Ascending aorta (tissue), 2 donors: ENCODE measurements around the gene ABCA7. TPM values are rescaled to one million over a fixed set of nuclear protein-coding genes. Genes with fewer than 3 reads are reported as not detected.
A peak's percentile ranks its signal among the peaks of the same experiment; 100 is the strongest.

Experiments used
- DNase-seq, 2 donors: peaks; one replicate each; pipeline ENCODE4 v3.0.0-alpha.2; 2019; ENCODE audit warnings: low spot score in 2 of 2
- H3K27ac ChIP-seq, 2 donors: fragments of 200-600 bp; sonication (generic); one replicate each; pipeline ENCODE4 v1.5.1; 2016 to 2017; ENCODE audit warnings: mild to moderate bottlenecking in 1 of 2
- H3K27me3 ChIP-seq: fragments of 200-600 bp; sonication (generic); one replicate; pipeline ENCODE4 v1.5.1; 2017
- H3K36me3 ChIP-seq, 2 donors: fragments of 200-600 bp; sonication (generic); one replicate each; pipeline ENCODE4 v1.5.1; 2016
- H3K4me1 ChIP-seq, 2 donors: fragments of 200-600 bp; sonication (generic); one replicate each; pipeline ENCODE4 v1.5.1; 2016 to 2017; ENCODE audit warnings: mild to moderate bottlenecking in 1 of 2
- H3K4me3 ChIP-seq, 2 donors: fragments of 200-600 bp; sonication (generic); one replicate each; pipeline ENCODE4 v1.5.1; 2016 to 2017; ENCODE audit warnings: mild to moderate bottlenecking in 1 of 2
- H3K9me3 ChIP-seq, 2 donors: fragments of 200-600 bp; sonication (generic); one replicate each; pipeline ENCODE4 v1.5.1; 2016
- CTCF ChIP-seq, 3 experiments: fragments of 200-600 bp in 2 of 3; fragments of 450-650 bp in 1 of 3; sonication (generic) in 2 of 3; IDR thresholded peaks; one replicate each; pipeline ENCODE4 v1.5.1; 2016 to 2019; ENCODE audit warnings: antibody characterized with exemption in 3 of 3, mild to moderate bottlenecking in 1 of 3, moderate library complexity in 1 of 3
- intact Hi-C: fragments of 100-400 bp; cut with DNase I; formaldehyde crosslinking; loops from one replicate; pipeline ENCODE4 v1.15.1; 2023
- total RNA-seq: library from RNA; depleted of rRNA; stranded (reverse); fragments of >200 nt; gene quantifications from one replicate; pipeline ENCODE4 v1.1.0, GENCODE V29; 2016

ABCA7 gene
- total RNA-seq, 1 donor from 2014 or later = 96.6 TPM

- Histone ChIP-seq H3K27me3 (no peaks in the 10 kb centered on the region), H3K9me3 (no peaks in the 10 kb centered on the region), H3K4me3 (no peak overlapping the region), H3K4me1 (peaks cover 29 to 45% of the 10 kb centered on the region in 2 donors), H3K27ac (peak overlapping the region in 1 of 2 donors; percentile 98), H3K36me3 (no peaks in the 10 kb centered on the region)
- intact Hi-C loops = no loop called here
- TF ChIP-seq CTCF (IDR thresholded peaks at IDR 0.05) = no peak
- DNase-seq = no peak
These were observed 57.9 kb downstream of the ABCA7 start for GRCh38 chr19:1097810-1098176.

- H3K9me3 ChIP-seq = no peaks in the 10 kb centered on the region
- H3K36me3 ChIP-seq = no peaks in the 10 kb centered on the region
- peak overlapping the region; percentile 98 to 99 for H3K27ac ChIP-seq
- intact Hi-C loops = no loop called here
- no peak for DNase-seq
- no peak overlapping the region for H3K4me3 ChIP-seq
- no peaks in the 10 kb centered on the region for H3K27me3 ChIP-seq
- no peak for TF ChIP-seq CTCF (IDR thresholded peaks at IDR 0.05)
- peaks cover 34 to 52% of the 10 kb centered on the region in 2 donors for H3K4me1 ChIP-seq
These were observed 58.5 kb downstream of the ABCA7 start for GRCh38 chr19:1098177-1099051.

GRCh38 chr19:1101337-1101698, 61.4 kb downstream of the ABCA7 start:
- H3K27ac ChIP-seq = peak overlapping the region; percentile 98 to 99
- peaks cover 30 to 51% of the 10 kb centered on the region in 2 donors for H3K4me1 ChIP-seq
- no peaks in the 10 kb centered on the region for H3K27me3 ChIP-seq
- no peak overlapping the region for H3K4me3 ChIP-seq
- intact Hi-C loops = no loop called here
- DNase-seq = no peak
- H3K9me3 ChIP-seq = no peaks in the 10 kb centered on the region
- TF ChIP-seq CTCF (IDR thresholded peaks at IDR 0.05) = no peak
- peaks cover 6 to 8% of the 10 kb centered on the region in 2 donors for H3K36me3 ChIP-seq

- Histone ChIP-seq H3K4me3 (peak overlapping the region in 1 of 2 donors; percentile 59), H3K9me3 (no peaks in the 10 kb centered on the region), H3K36me3 (peaks cover 18 to 20% of the 10 kb centered on the region in 2 donors), H3K27ac (peak overlapping the region; percentile 98 to 99), H3K4me1 (peaks cover 30 to 51% of the 10 kb centered on the region in 2 donors), H3K27me3 (no peaks in the 10 kb centered on the region)
- TF ChIP-seq CTCF (IDR thresholded peaks at IDR 0.05) = no peak
- intact Hi-C loops = loop anchor here (1.0 to 2.0 kb wide), 3 partner anchors 81 to 166 kb away; partner anchors contain the start of genes ATP5F1D, CIRBP, RNU6-2 and TMEM259
- peak; percentile 65 to 95 for DNase-seq
These were observed 62.7 kb downstream of the ABCA7 start for GRCh38 chr19:1102407-1103131.

- Histone ChIP-seq H3K27ac (peak overlapping the region; percentile 98 to 99), H3K36me3 (peaks cover 25% of the 10 kb centered on the region in 2 donors), H3K27me3 (no peaks in the 10 kb centered on the region), H3K4me1 (peaks cover 30 to 48% of the 10 kb centered on the region in 2 donors), H3K4me3 (peak overlapping the region; percentile 31 to 59), H3K9me3 (no peaks in the 10 kb centered on the region)
- DNase-seq = no peak
- TF ChIP-seq CTCF (IDR thresholded peaks at IDR 0.05) = no peak
- intact Hi-C loops = loop anchor here (2.0 kb wide), 2 partner anchors 138 to 166 kb away; partner anchors contain the start of genes ATP5F1D and CIRBP
These were observed 63.3 kb downstream of the ABCA7 start for GRCh38 chr19:1103132-1103707.
